K562 (cell line): ENCODE data around the gene ITIH3. TPM values are rescaled to one million over a fixed set of nuclear protein-coding genes. Genes with fewer than 3 reads are reported as not detected.

Source experiments
- ATAC-seq: fragments of 200-7000 bp; cut with Tn5 transposase; 3 replicates; pipeline ENCODE4 v1.9.1; 2020; ENCODE audit warnings: moderate library complexity
- BruUV-seq: library from RNA; stranded (reverse); fragments of 400-500 nt; replicated peaks from 2 replicates; lab custom pipeline; 2021; lab: Mats Ljungman, UMichigan
- CTCF ChIA-PET: fragments of 300-600 bp; formaldehyde crosslinking; extraction: SDS; loops from one replicate; lab custom pipeline; 2021; ENCODE audit warnings: low intra/inter-chr PET ratio; lab: Yijun Ruan, JAX
- POLR2A ChIA-PET: fragments of 300-600, 350-650 bp; sonication (Branson Sonifier 250); formaldehyde crosslinking; extraction: SDS; loops from one replicate; lab custom pipeline; 2021; ENCODE audit warnings: antibody characterized with exemption, inconsistent platforms; lab: Yijun Ruan, JAX
- DNase-seq, 4 experiments: peaks; one replicate each; pipeline versions ENCODE4 v3.0.0 to v3.0.0-alpha.2; 2011 to 2018; ENCODE audit warnings: low spot score in 3 of 4, mixed read lengths in 3 of 4; ENCODE audit errors: extremely low read depth in 1 of 4
- FAIRE-seq: peaks from 2 replicates; lab custom pipeline; 2011; peaks lifted over from hg19 to GRCh38; lab: Jason Lieb, UNC
- H2AFZ ChIP-seq: 2 replicates; pipeline ENCODE4 v1.6.0; 2011; ENCODE audit warnings: low read depth, low read length, control low read depth, inconsistent platforms
- H3K27ac ChIP-seq: fragments of 200-600 bp; 3 replicates; pipeline ENCODE4 v1.8.0; 2011; ENCODE audit warnings: low read depth, mild to moderate bottlenecking, control low read depth, inconsistent platforms, low read length, moderate library complexity, mixed read lengths; ENCODE audit errors: extremely low read depth
- H3K27me3 ChIP-seq, 2 experiments: fragments of 300-600 bp in 1 of 2; 2 replicates in 1 of 2; 3 replicates in 1 of 2; pipeline versions ENCODE4 v1.6.0 to v1.8.0; 2011; ENCODE audit warnings: inconsistent platforms in 2 of 2, low read length in 2 of 2, mild to moderate bottlenecking in 1 of 2, mixed read lengths in 1 of 2, moderate library complexity in 1 of 2; ENCODE audit not compliant: control insufficient read depth in 2 of 2, insufficient read depth in 2 of 2
- H3K36me3 ChIP-seq: fragments of 300-600 bp; 3 replicates; pipeline ENCODE4 v1.8.0; 2011; ENCODE audit warnings: mild to moderate bottlenecking, low read length, inconsistent platforms; ENCODE audit not compliant: control insufficient read depth, insufficient read depth
- H3K4me1 ChIP-seq, 2 experiments: fragments of 200-600 bp in 1 of 2; replicated peaks in 1 of 2; 2 replicates in 1 of 2; 3 replicates in 1 of 2; pipeline versions ENCODE4 v1.5.1 to v1.8.0; 2011; ENCODE audit warnings: inconsistent platforms in 2 of 2, low read length in 2 of 2, mild to moderate bottlenecking in 1 of 2, mixed read lengths in 1 of 2, moderate library complexity in 1 of 2; ENCODE audit not compliant: control insufficient read depth in 2 of 2, insufficient read depth in 2 of 2
- H3K4me2 ChIP-seq: 2 replicates; pipeline ENCODE4 v1.6.1; 2011; ENCODE audit warnings: low read length, control low read depth, inconsistent platforms, mixed read lengths; ENCODE audit not compliant: insufficient read depth
- H3K4me3 ChIP-seq: fragments of 200-600 bp; sonication (generic), shearing (Covaris generic); 2 replicates; pipeline ENCODE4 v1.5.1; 2016; ENCODE audit warnings: control low read depth, inconsistent platforms
- H3K79me2 ChIP-seq: fragments of 200-600 bp; 3 replicates; pipeline ENCODE4 v1.8.0; 2011; ENCODE audit warnings: low read length, inconsistent platforms; ENCODE audit not compliant: control insufficient read depth, insufficient read depth
- H3K9ac ChIP-seq, 2 experiments: 2 replicates each; pipeline versions ENCODE4 v1.6.0 to v1.6.1; 2011; ENCODE audit warnings: low read depth in 2 of 2, low read length in 2 of 2, control low read depth in 1 of 2, inconsistent platforms in 1 of 2, mild to moderate bottlenecking in 1 of 2, mixed read lengths in 1 of 2; ENCODE audit not compliant: insufficient read depth in 1 of 2
- H3K9me1 ChIP-seq: one replicate; pipeline ENCODE4 v1.6.0; 2011; ENCODE audit warnings: inconsistent platforms, mild to moderate bottlenecking, low read length, moderate library complexity; ENCODE audit not compliant: control insufficient read depth, insufficient read depth
- H3K9me3 ChIP-seq: replicated peaks from 2 replicates; pipeline ENCODE4 v1.5.1; 2011; ENCODE audit warnings: low read depth, low read length, inconsistent platforms; ENCODE audit not compliant: control insufficient read depth, insufficient read depth
- H4K20me1 ChIP-seq: replicated peaks from 2 replicates; pipeline ENCODE4 v1.6.1; 2011; ENCODE audit warnings: low read length, inconsistent platforms, mixed read lengths; ENCODE audit not compliant: control insufficient read depth, insufficient read depth
- CTCF ChIP-seq, 3 experiments: IDR thresholded peaks in 2 of 3; conservative IDR thresholded peaks in 1 of 3; 2 replicates each; pipeline ENCODE4 v1.5.1; 2011 to 2012; ENCODE audit warnings: low read length in 3 of 3, mild to moderate bottlenecking in 3 of 3, control low read depth in 2 of 3, improper control_type of control experiment in 1 of 3, inconsistent platforms in 1 of 3, low read depth in 1 of 3, mixed read lengths in 1 of 3, moderate library complexity in 1 of 3; ENCODE audit not compliant: insufficient read depth in 2 of 3
- CTCFL ChIP-seq: IDR thresholded peaks from 2 replicates; pipeline ENCODE4 v1.6.1; 2011; ENCODE audit warnings: borderline replicate concordance, low read depth, mild to moderate bottlenecking, moderate library complexity, low read length; ENCODE audit not compliant: insufficient read depth, poor library complexity, severe bottlenecking
- FOXJ2 ChIP-seq: fragments of 200-800 bp; sonication (Bioruptor generic); IDR thresholded peaks from 2 replicates; pipeline ENCODE4 v1.6.1; 2016; ENCODE audit warnings: missing genetic modification characterization, missing compliant biosample characterization
- FOXJ3 ChIP-seq: sonication (generic); formaldehyde crosslinking; IDR thresholded peaks from 2 replicates; pipeline ENCODE4 v1.4.0; 2020; ENCODE audit warnings: mild to moderate bottlenecking, missing genetic modification reagents
- HOXB6 ChIP-seq: fragments of 250-450 bp; sonication (Bioruptor Pico); IDR thresholded peaks from 2 replicates; pipeline ENCODE4 v1.5.1; 2022; ENCODE audit warnings: mild to moderate bottlenecking, borderline replicate concordance
- RAD21 ChIP-seq, 2 experiments: fragments of 250-450 bp in 1 of 2; fragments of 450-650 bp in 1 of 2; sonication (Bioruptor Pico) in 1 of 2; formaldehyde crosslinking in 1 of 2; IDR thresholded peaks in 1 of 2; conservative IDR thresholded peaks in 1 of 2; 2 replicates each; pipeline versions ENCODE4 v1.4.0 to v1.8.0; 2020 to 2022; ENCODE audit warnings: mild to moderate bottlenecking in 2 of 2, moderate library complexity in 1 of 2
- RFX5 ChIP-seq: IDR thresholded peaks from 2 replicates; pipeline ENCODE4 v1.6.1; 2011; ENCODE audit warnings: low read depth, mild to moderate bottlenecking, improper control_type of control experiment, low read length
- TFAP4 ChIP-seq: sonication (generic); formaldehyde crosslinking; IDR thresholded peaks from 2 replicates; pipeline ENCODE4 v1.8.0; 2022; ENCODE audit warnings: missing genetic modification reagents, mild to moderate bottlenecking, moderate library complexity, borderline replicate concordance
- WGBS: fragments of 100-300 bp; shearing (Covaris generic); methylation state at CpG from one replicate; pipeline ENCODE4 v1.1.6; 2016; ENCODE audit warnings: low coverage, mixed read lengths; ENCODE audit not compliant: insufficient coverage; ENCODE audit errors: missing lambda C conversion rate; 5-methylcytosine and 5-hydroxymethylcytosine counted together
- in situ Hi-C: fragments of 300-500 bp; cut with MboI; formaldehyde crosslinking; loops from 4 replicates; pipeline ENCODE4 v1.15.0; 2018; ENCODE audit warnings: inconsistent platforms, mixed read lengths
- intact Hi-C: fragments of 100-400 bp; cut with micrococcal nuclease; formaldehyde crosslinking; loops from 2 replicates; pipeline ENCODE4 v1.14.2; 2022
- polyA plus RNA-seq, 8 experiments: library from polyadenylated mRNA; depleted of rRNA in 4 of 8; stranded (reverse) in 5 of 8; unstranded in 3 of 8; fragments of >200 nt; fragmentation: Nextera tagmentation in 2 of 8; fragmentation: Illumina TruSeq in 1 of 8; extraction: Ambion mirVana in 2 of 8; extraction: Trizol in 1 of 8; gene quantifications; 2 replicates each; pipeline versions ENCODE4 v1.2.1 to v1.2.3, GENCODE V29; 2011 to 2014; ENCODE audit warnings: inconsistent platforms in 1 of 8, missing spikeins in 1 of 8
- total RNA-seq, 7 experiments: library from RNA; depleted of rRNA in 6 of 7; stranded (reverse); fragments of >200 nt in 6 of 7; fragmentation: Illumina TruSeq in 2 of 7; extraction: Trizol in 2 of 7; gene quantifications; 2 replicates each; pipeline versions ENCODE4 v1.2.1 to v1.2.3, GENCODE V29; 2011 to 2021; ENCODE audit warnings: low replicate concordance in 1 of 7

Gene ITIH3
- total and polyA plus RNA-seq, 9 of the 15 experiments (the other 6 are each of a cell fraction or from before 2014, with no cell fraction given): 0.07 to 0.35 TPM; not detected in 7

GRCh38 chr3:52798978-52799476 is 4.4 kb downstream of the ITIH3 start:
- no peaks in the 10 kb centered on the region for H3K9me3 ChIP-seq
- H2AFZ ChIP-seq: no peak overlapping the region
- no TSS peak for BruUV-seq
- peak; percentile 81 for FAIRE-seq
- TF ChIP-seq TFAP4 (peak; percentile 64), FOXJ2 (tag) (no peak), RAD21 (CRISPR knock-in tag; conservative IDR thresholded peaks at IDR 0.05 in 1 of 2, IDR thresholded peaks at IDR 0.05 in 1 of 2) (peak in 1 of 2 experiments; percentile 16; a peak in 1 of 4 replicates), HOXB6 (CRISPR knock-in tag) (no peak), CTCF (IDR thresholded peaks at IDR 0.05 in 2 of 3, conservative IDR thresholded peaks at IDR 0.05 in 1 of 3; ENCODE audit: insufficient read depth in 2 of 3, low read depth in 1 of 3, low read length in 3 of 3) (peak; percentile 53 to 64 (median 54)), RFX5 (no peak), FOXJ3 (no peak), CTCFL (peak; percentile 67)
- H3K79me2 ChIP-seq: no peaks in the 10 kb centered on the region
- ATAC-seq: peak; percentile 83
- H3K36me3 ChIP-seq: no peaks in the 10 kb centered on the region
- no peak overlapping the region for H3K9ac ChIP-seq
- H3K27me3 ChIP-seq: peaks cover 0 to 7% of the 10 kb centered on the region in 2 experiments; a peak in 1 of 5 replicates
- intact Hi-C loops: no loop called here
- in situ Hi-C loops: no loop called here
- no peak overlapping the region for H3K4me2 ChIP-seq
- no peak overlapping the region for H3K4me3 ChIP-seq
- ChIA-PET CTCF (interaction anchor here (1.2 kb wide), 1 partner anchor 56 kb away, joined by 3 read pairs; no protein-coding TSS in a partner anchor), POLR2A (interaction anchor here (1.0 kb wide), 1 partner anchor 28 kb away, joined by 5 read pairs; the partner anchor contains the start of gene NEK4)
- no peak overlapping the region for H3K27ac ChIP-seq
- DNase-seq: peak; percentile 41 to 66 (median 64)
- H3K4me1 ChIP-seq: peaks cover 0 to 14% of the 10 kb centered on the region in 2 experiments; a peak in 2 of 5 replicates
- no peaks in the 10 kb centered on the region for H4K20me1 ChIP-seq
- 6% methylated on average over 10 of the region's 14 CpGs for WGBS
- H3K9me1 ChIP-seq: no peaks in the 10 kb centered on the region
